Esophagus muscularis mucosa (tissue), 4 donors: ENCODE measurements around the gene FOXN3. TPM values are rescaled to one million over a fixed set of nuclear protein-coding genes. Genes with fewer than 3 reads are reported as not detected.
A peak's percentile ranks its signal among the peaks of the same experiment; 100 is the strongest.

Experiments used
- DNase-seq: peaks from one replicate; pipeline ENCODE4 v3.0.0-alpha.2; 2017; ENCODE audit errors: extremely low spot score
- H3K27ac ChIP-seq, 4 donors: fragments of 200-600 bp; sonication (generic); replicated peaks in 1 of 4; 1 replicate in 3 of 4; 2 replicates in 1 of 4; pipeline ENCODE4 v1.5.1; 2016 to 2019; ENCODE audit warnings: mild to moderate bottlenecking in 1 of 4
- H3K27me3 ChIP-seq, 4 donors: fragments of 200-600 bp; sonication (generic); one replicate each; pipeline versions ENCODE4 v1.5.1 to v1.6.0; 2016 to 2019
- H3K36me3 ChIP-seq, 4 donors: fragments of 200-600 bp; sonication (generic); one replicate each; pipeline ENCODE4 v1.5.1; 2016 to 2019
- H3K4me1 ChIP-seq, 4 donors: fragments of 200-600 bp; sonication (generic); one replicate each; pipeline ENCODE4 v1.5.1; 2016 to 2019
- H3K4me3 ChIP-seq, 4 donors: fragments of 200-600 bp; sonication (generic); 1 replicate in 2 of 4; 2 replicates in 2 of 4; pipeline ENCODE4 v1.5.1; 2016 to 2019; ENCODE audit warnings: mild to moderate bottlenecking in 4 of 4, moderate library complexity in 1 of 4
- H3K9me3 ChIP-seq, 4 donors: fragments of 200-600 bp; sonication (generic); 1 replicate in 3 of 4; 2 replicates in 1 of 4; pipeline ENCODE4 v1.5.1; 2016 to 2019
- EP300 ChIP-seq: sonication (generic); formaldehyde crosslinking; IDR thresholded peaks from one replicate; pipeline ENCODE4 v1.6.1; 2017; ENCODE audit warnings: antibody characterized with exemption
- POLR2A ChIP-seq: fragments of 450-650 bp; IDR thresholded peaks from one replicate; pipeline ENCODE4 v1.6.1; 2017; ENCODE audit warnings: antibody characterized with exemption, moderate library complexity, mild to moderate bottlenecking, low read depth
- POLR2AphosphoS5 ChIP-seq, 2 donors: sonication (generic); formaldehyde crosslinking; IDR thresholded peaks; one replicate each; pipeline ENCODE4 v1.6.1; 2017; ENCODE audit warnings: antibody characterized with exemption in 2 of 2
- whole genome bisulfite sequencing: methylation state at CpG from one replicate; pipeline ENCODE4 v1.1.5; 2018; 5-methylcytosine and 5-hydroxymethylcytosine counted together
- intact Hi-C: fragments of 100-400 bp; cut with DNase I; formaldehyde crosslinking; loops from one replicate; pipeline ENCODE4 v1.15.1; 2023
- total RNA-seq, 4 donors: library from RNA; depleted of rRNA; stranded (reverse); fragments of >200 nt; gene quantifications; one replicate each; pipeline versions ENCODE4 v1.1.0 to v1.2.1, GENCODE V29; 2016
- TF ChIP-seq, protein P1 (sequence below), 3 experiments: fragments of 200-600 bp in 2 of 3; fragments of 450-650 bp in 1 of 3; sonication (generic) in 2 of 3; IDR thresholded peaks; one replicate each; pipeline ENCODE4 v1.5.1; 2017 to 2019; ENCODE audit warnings: antibody characterized with exemption in 3 of 3, mild to moderate bottlenecking in 2 of 3, moderate library complexity in 1 of 3

Gene FOXN3
- total RNA-seq, 4 donors from 2014 or later: 114 to 180 (median 145) TPM

- intact Hi-C loops: no loop called here
- Histone ChIP-seq H3K4me3 (no peak overlapping the region), H3K36me3 (peaks cover 0 to 16% (median 4%) of the 10 kb centered on the region in 4 donors), H3K27ac (peak overlapping the region in 3 of 4 donors; percentile 6 to 16 (median 12)), H3K9me3 (no peaks in the 10 kb centered on the region), H3K27me3 (no peaks in the 10 kb centered on the region), H3K4me1 (peaks cover 31 to 62% (median 46%) of the 10 kb centered on the region in 4 donors)
- WGBS: 73% methylated on average over 8 of the region's 8 CpGs
- DNase-seq: no peak
- TF ChIP-seq POLR2AphosphoS5 (IDR thresholded peaks at IDR 0.05) (peak in 1 of 2 donors; percentile 10), EP300 (no peak), POLR2A (no peak)
- TF ChIP-seq, protein P1, sequence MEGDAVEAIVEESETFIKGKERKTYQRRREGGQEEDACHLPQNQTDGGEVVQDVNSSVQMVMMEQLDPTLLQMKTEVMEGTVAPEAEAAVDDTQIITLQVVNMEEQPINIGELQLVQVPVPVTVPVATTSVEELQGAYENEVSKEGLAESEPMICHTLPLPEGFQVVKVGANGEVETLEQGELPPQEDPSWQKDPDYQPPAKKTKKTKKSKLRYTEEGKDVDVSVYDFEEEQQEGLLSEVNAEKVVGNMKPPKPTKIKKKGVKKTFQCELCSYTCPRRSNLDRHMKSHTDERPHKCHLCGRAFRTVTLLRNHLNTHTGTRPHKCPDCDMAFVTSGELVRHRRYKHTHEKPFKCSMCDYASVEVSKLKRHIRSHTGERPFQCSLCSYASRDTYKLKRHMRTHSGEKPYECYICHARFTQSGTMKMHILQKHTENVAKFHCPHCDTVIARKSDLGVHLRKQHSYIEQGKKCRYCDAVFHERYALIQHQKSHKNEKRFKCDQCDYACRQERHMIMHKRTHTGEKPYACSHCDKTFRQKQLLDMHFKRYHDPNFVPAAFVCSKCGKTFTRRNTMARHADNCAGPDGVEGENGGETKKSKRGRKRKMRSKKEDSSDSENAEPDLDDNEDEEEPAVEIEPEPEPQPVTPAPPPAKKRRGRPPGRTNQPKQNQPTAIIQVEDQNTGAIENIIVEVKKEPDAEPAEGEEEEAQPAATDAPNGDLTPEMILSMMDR (IDR thresholded peaks at IDR 0.05): no peak
These were observed 67.6 kb downstream of the FOXN3 start for GRCh38 chr14:89349171-89350008.

GRCh38 chr14:89348722-89349121 lies 68.3 kb downstream of the FOXN3 start:
- Histone ChIP-seq H3K27me3 (no peaks in the 10 kb centered on the region), H3K4me1 (peaks cover 31 to 61% (median 47%) of the 10 kb centered on the region in 4 donors), H3K36me3 (peaks cover 0 to 16% (median 4%) of the 10 kb centered on the region in 4 donors), H3K27ac (peak overlapping the region in 2 of 4 donors; percentile 6 to 12), H3K9me3 (no peaks in the 10 kb centered on the region), H3K4me3 (no peak overlapping the region)
- no peak for DNase-seq
- WGBS: 69% methylated on average over 5 of the region's 5 CpGs
- TF ChIP-seq, protein P1 (IDR thresholded peaks at IDR 0.05): no peak
- TF ChIP-seq POLR2A (no peak), POLR2AphosphoS5 (IDR thresholded peaks at IDR 0.05) (no peak), EP300 (no peak)
- intact Hi-C loops: no loop called here

DNA sequence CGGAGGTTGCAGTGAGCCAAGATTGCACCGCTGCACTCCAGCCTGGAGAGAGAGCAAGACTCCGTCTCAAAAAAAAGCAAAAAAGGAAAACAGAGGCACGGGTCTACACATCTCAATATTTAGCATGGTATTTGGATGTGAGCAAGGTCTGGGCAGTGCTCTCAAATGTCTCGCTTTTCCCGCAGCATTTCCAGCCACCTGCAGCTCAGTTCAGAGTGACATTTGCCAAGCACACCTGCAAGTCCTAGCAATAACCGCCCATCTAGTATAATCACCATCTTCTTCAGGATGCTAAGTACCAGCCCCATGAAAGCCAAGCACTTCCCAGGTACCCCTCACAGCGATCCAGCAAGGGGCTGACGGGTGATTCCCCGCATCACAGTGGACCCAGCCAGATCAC lies 69.1 kb downstream of the FOXN3 start:
- WGBS: over 99% methylated on average over 10 of the region's 10 CpGs
- Histone ChIP-seq H3K27ac (no peak overlapping the region), H3K36me3 (peaks cover 0 to 16% (median 4%) of the 10 kb centered on the region in 4 donors), H3K4me3 (no peak overlapping the region), H3K4me1 (peaks cover 33 to 56% (median 50%) of the 10 kb centered on the region in 4 donors), H3K9me3 (no peaks in the 10 kb centered on the region), H3K27me3 (no peaks in the 10 kb centered on the region)
- TF ChIP-seq POLR2A (no peak), POLR2AphosphoS5 (IDR thresholded peaks at IDR 0.05) (no peak), EP300 (no peak)
- TF ChIP-seq, protein P1 (IDR thresholded peaks at IDR 0.05): no peak
- DNase-seq: no peak
- intact Hi-C loops: no loop called here

GRCh38 chr14:89344920-89345254 lies 72.1 kb downstream of the FOXN3 start:
- no peak overlapping the region for H3K27ac ChIP-seq
- TF ChIP-seq EP300: no peak
- TF ChIP-seq POLR2A: no peak
- TF ChIP-seq, protein P1 (IDR thresholded peaks at IDR 0.05): no peak
- no peak for TF ChIP-seq POLR2AphosphoS5 (IDR thresholded peaks at IDR 0.05)
- WGBS: 93% methylated on average over 10 of the region's 10 CpGs

More at GRCh38 chr14:89344920-89345254, 72.1 kb downstream of the FOXN3 start:
- DNase-seq: no peak
- intact Hi-C loops: no loop called here
- Histone ChIP-seq H3K4me1 (peaks cover 25 to 43% (median 35%) of the 10 kb centered on the region in 4 donors), H3K9me3 (no peaks in the 10 kb centered on the region), H3K27me3 (no peaks in the 10 kb centered on the region), H3K4me3 (no peak overlapping the region), H3K36me3 (peaks cover 0 to 11% (median 4%) of the 10 kb centered on the region in 4 donors)
